ENCODE measurements around the gene TGFBR2. TPM values are rescaled to one million over a fixed set of nuclear protein-coding genes. Genes with fewer than 3 reads are reported as not detected.

Gene TGFBR2
- total and polyA plus RNA-seq, 4 donors = 13.9 to 61.2 (median 33.7) TPM

- Histone ChIP-seq H3K36me3 (ENCODE audit: control insufficient read depth in 4 of 4, insufficient read depth in 3 of 4, low read depth in 1 of 4, low read length in 3 of 4) (no peaks in the 10 kb centered on the region), H3K9me3 (ENCODE audit: control insufficient read depth in 4 of 4, low read length in 3 of 4) (no peaks in the 10 kb centered on the region), H3K27me3 (ENCODE audit: control insufficient read depth in 4 of 4, insufficient read depth in 4 of 4, low read length in 3 of 4) (no peaks in the 10 kb centered on the region), H3K4me3 (ENCODE audit: low read depth in 1 of 3, low read length in 3 of 3) (no peak overlapping the region), H3K4me1 (ENCODE audit: control insufficient read depth in 4 of 4, insufficient read depth in 4 of 4, low read length in 3 of 4) (peaks cover 7 to 21% (median 8%) of the 10 kb centered on the region in 4 donors), H3K9ac (ENCODE audit: low read depth in 1 of 2, low read length in 2 of 2) (no peak overlapping the region), H3K27ac (ENCODE audit: low read depth in 1 of 2, low read length in 2 of 2) (no peak overlapping the region)
- WGBS = 89% methylated on average over 4 of the region's 4 CpGs
- TF ChIP-seq ZBTB33 (IDR thresholded peaks at IDR 0.05) = no peak
- no peak for DNase-seq (ENCODE audit: low spot score)
These were observed 14.3 kb downstream of the TGFBR2 start for GRCh38 chr3:30620402-30621360.

- H3K4me3 ChIP-seq (ENCODE audit: low read depth in 1 of 3, low read length in 3 of 3) = no peak overlapping the region
- H3K9ac ChIP-seq (ENCODE audit: low read depth in 1 of 2, low read length in 2 of 2) = no peak overlapping the region
- TF ChIP-seq JUND (IDR thresholded peaks at IDR 0.05) (no peak), NR2F2 (IDR thresholded peaks at IDR 0.05) (no peak), RXRA (IDR thresholded peaks at IDR 0.05) (no peak), REST (IDR thresholded peaks at IDR 0.05) (no peak), TAF1 (conservative IDR thresholded peaks at IDR 0.05) (no peak), ZBTB33 (IDR thresholded peaks at IDR 0.05) (no peak), EGR1 (IDR thresholded peaks at IDR 0.05; ENCODE audit: low read depth in 2 of 2) (no peak), YY1 (IDR thresholded peaks at IDR 0.05) (no peak), SP1 (IDR thresholded peaks at IDR 0.05) (no peak), GABPA (IDR thresholded peaks at IDR 0.05 in 1 of 2, conservative IDR thresholded peaks at IDR 0.05 in 1 of 2) (no peak)
- H3K27ac ChIP-seq (ENCODE audit: low read depth in 1 of 2, low read length in 2 of 2) = no peak overlapping the region
- WGBS = 72% methylated on average over 2 of the region's 2 CpGs
- peaks cover 10 to 23% (median 13%) of the 10 kb centered on the region in 4 donors for H3K4me1 ChIP-seq (ENCODE audit: control insufficient read depth in 4 of 4, insufficient read depth in 4 of 4, low read length in 3 of 4)
- no peak for DNase-seq (ENCODE audit: low spot score)
- no peaks in the 10 kb centered on the region for H3K27me3 ChIP-seq (ENCODE audit: control insufficient read depth in 4 of 4, insufficient read depth in 4 of 4, low read length in 3 of 4)
- no peaks in the 10 kb centered on the region for H3K9me3 ChIP-seq (ENCODE audit: control insufficient read depth in 4 of 4, low read length in 3 of 4)
- no peaks in the 10 kb centered on the region for H3K36me3 ChIP-seq (ENCODE audit: control insufficient read depth in 4 of 4, insufficient read depth in 3 of 4, low read depth in 1 of 4, low read length in 3 of 4)
These were observed 15.2 kb downstream of the TGFBR2 start for GRCh38 chr3:30621576-30621975.
